K562 (cell line): ENCODE measurements around the gene SCRN1. TPM values are rescaled to one million over a fixed set of nuclear protein-coding genes. Genes with fewer than 3 reads are reported as not detected.

Experiments used
- ATAC-seq: fragments of 200-7000 bp; cut with Tn5 transposase; 3 replicates; pipeline ENCODE4 v1.9.1; 2020; ENCODE audit warnings: moderate library complexity
- BruUV-seq: library from RNA; stranded (reverse); fragments of 400-500 nt; replicated peaks from 2 replicates; lab custom pipeline; 2021; lab: Mats Ljungman, UMichigan
- CTCF ChIA-PET: fragments of 300-600 bp; formaldehyde crosslinking; extraction: SDS; loops from one replicate; lab custom pipeline; 2021; ENCODE audit warnings: low intra/inter-chr PET ratio; lab: Yijun Ruan, JAX
- POLR2A ChIA-PET: fragments of 300-600, 350-650 bp; sonication (Branson Sonifier 250); formaldehyde crosslinking; extraction: SDS; loops from one replicate; lab custom pipeline; 2021; ENCODE audit warnings: antibody characterized with exemption, inconsistent platforms; lab: Yijun Ruan, JAX
- DNase-seq, 4 experiments: peaks; one replicate each; pipeline versions ENCODE4 v3.0.0 to v3.0.0-alpha.2; 2011 to 2018; ENCODE audit warnings: low spot score in 3 of 4, mixed read lengths in 3 of 4; ENCODE audit errors: extremely low read depth in 1 of 4
- FAIRE-seq: peaks from 2 replicates; lab custom pipeline; 2011; peaks lifted over from hg19 to GRCh38; lab: Jason Lieb, UNC
- H2AFZ ChIP-seq: 2 replicates; pipeline ENCODE4 v1.6.0; 2011; ENCODE audit warnings: low read depth, low read length, control low read depth, inconsistent platforms
- H3K27ac ChIP-seq: fragments of 200-600 bp; 3 replicates; pipeline ENCODE4 v1.8.0; 2011; ENCODE audit warnings: low read depth, mild to moderate bottlenecking, control low read depth, inconsistent platforms, low read length, moderate library complexity, mixed read lengths; ENCODE audit errors: extremely low read depth
- H3K27me3 ChIP-seq, 2 experiments: fragments of 300-600 bp in 1 of 2; 2 replicates in 1 of 2; 3 replicates in 1 of 2; pipeline versions ENCODE4 v1.6.0 to v1.8.0; 2011; ENCODE audit warnings: inconsistent platforms in 2 of 2, low read length in 2 of 2, mild to moderate bottlenecking in 1 of 2, mixed read lengths in 1 of 2, moderate library complexity in 1 of 2; ENCODE audit not compliant: control insufficient read depth in 2 of 2, insufficient read depth in 2 of 2
- H3K36me3 ChIP-seq: fragments of 300-600 bp; 3 replicates; pipeline ENCODE4 v1.8.0; 2011; ENCODE audit warnings: mild to moderate bottlenecking, low read length, inconsistent platforms; ENCODE audit not compliant: control insufficient read depth, insufficient read depth
- H3K4me1 ChIP-seq, 2 experiments: fragments of 200-600 bp in 1 of 2; replicated peaks in 1 of 2; 2 replicates in 1 of 2; 3 replicates in 1 of 2; pipeline versions ENCODE4 v1.5.1 to v1.8.0; 2011; ENCODE audit warnings: inconsistent platforms in 2 of 2, low read length in 2 of 2, mild to moderate bottlenecking in 1 of 2, mixed read lengths in 1 of 2, moderate library complexity in 1 of 2; ENCODE audit not compliant: control insufficient read depth in 2 of 2, insufficient read depth in 2 of 2
- H3K4me2 ChIP-seq: 2 replicates; pipeline ENCODE4 v1.6.1; 2011; ENCODE audit warnings: low read length, control low read depth, inconsistent platforms, mixed read lengths; ENCODE audit not compliant: insufficient read depth
- H3K4me3 ChIP-seq: fragments of 200-600 bp; sonication (generic), shearing (Covaris generic); 2 replicates; pipeline ENCODE4 v1.5.1; 2016; ENCODE audit warnings: control low read depth, inconsistent platforms
- H3K79me2 ChIP-seq: fragments of 200-600 bp; 3 replicates; pipeline ENCODE4 v1.8.0; 2011; ENCODE audit warnings: low read length, inconsistent platforms; ENCODE audit not compliant: control insufficient read depth, insufficient read depth
- H3K9ac ChIP-seq, 2 experiments: 2 replicates each; pipeline versions ENCODE4 v1.6.0 to v1.6.1; 2011; ENCODE audit warnings: low read depth in 2 of 2, low read length in 2 of 2, control low read depth in 1 of 2, inconsistent platforms in 1 of 2, mild to moderate bottlenecking in 1 of 2, mixed read lengths in 1 of 2; ENCODE audit not compliant: insufficient read depth in 1 of 2
- H3K9me1 ChIP-seq: one replicate; pipeline ENCODE4 v1.6.0; 2011; ENCODE audit warnings: inconsistent platforms, mild to moderate bottlenecking, low read length, moderate library complexity; ENCODE audit not compliant: control insufficient read depth, insufficient read depth
- H3K9me3 ChIP-seq: replicated peaks from 2 replicates; pipeline ENCODE4 v1.5.1; 2011; ENCODE audit warnings: low read depth, low read length, inconsistent platforms; ENCODE audit not compliant: control insufficient read depth, insufficient read depth
- H4K20me1 ChIP-seq: replicated peaks from 2 replicates; pipeline ENCODE4 v1.6.1; 2011; ENCODE audit warnings: low read length, inconsistent platforms, mixed read lengths; ENCODE audit not compliant: control insufficient read depth, insufficient read depth
- KLF13 ChIP-seq: fragments of 450-650 bp; IDR thresholded peaks from 2 replicates; pipeline ENCODE4 v1.6.1; 2016; ENCODE audit warnings: missing genetic modification characterization, low read depth, mild to moderate bottlenecking, missing compliant biosample characterization, moderate library complexity, borderline replicate concordance
- MNT ChIP-seq, 2 experiments: fragments of 450-650 bp; conservative IDR thresholded peaks; 2 replicates each; pipeline ENCODE4 v1.6.1; 2017; ENCODE audit warnings: mild to moderate bottlenecking in 2 of 2, moderate library complexity in 2 of 2
- RREB1 ChIP-seq: fragments of 250-450 bp; sonication (Bioruptor Pico); IDR thresholded peaks from 2 replicates; pipeline ENCODE4 v1.4.0; 2020
- YY1 ChIP-seq, 3 experiments: IDR thresholded peaks; 2 replicates each; pipeline ENCODE4 v1.6.1; 2011; ENCODE audit warnings: low read length in 2 of 3, mild to moderate bottlenecking in 2 of 3, moderate library complexity in 2 of 3, borderline replicate concordance in 1 of 3, control low read depth in 1 of 3, low read depth in 1 of 3; ENCODE audit not compliant: insufficient read depth in 3 of 3, insufficient replicate concordance in 2 of 3, control insufficient read depth in 1 of 3, insufficient read length in 1 of 3; ENCODE audit errors: extremely low read depth in 1 of 3
- ZNF3 ChIP-seq: fragments of 250-450 bp; sonication (Bioruptor Pico); IDR thresholded peaks from 2 replicates; pipeline ENCODE4 v1.5.0; 2021; ENCODE audit warnings: mild to moderate bottlenecking, moderate library complexity
- ZNF436 ChIP-seq: fragments of 250-450, 450-650 bp; sonication (Bioruptor Pico); formaldehyde crosslinking; IDR thresholded peaks from 2 replicates; pipeline ENCODE4 v1.7.0; 2020; ENCODE audit warnings: mild to moderate bottlenecking
- ZNF668 ChIP-seq: fragments of 250-450 bp; sonication (Bioruptor Pico); IDR thresholded peaks from 2 replicates; pipeline ENCODE4 v1.8.0; 2022; ENCODE audit warnings: mild to moderate bottlenecking, inconsistent platforms
- WGBS: fragments of 100-300 bp; shearing (Covaris generic); methylation state at CpG from one replicate; pipeline ENCODE4 v1.1.6; 2016; ENCODE audit warnings: low coverage, mixed read lengths; ENCODE audit not compliant: insufficient coverage; ENCODE audit errors: missing lambda C conversion rate; 5-methylcytosine and 5-hydroxymethylcytosine counted together
- in situ Hi-C: fragments of 300-500 bp; cut with MboI; formaldehyde crosslinking; loops from 4 replicates; pipeline ENCODE4 v1.15.0; 2018; ENCODE audit warnings: inconsistent platforms, mixed read lengths
- intact Hi-C: fragments of 100-400 bp; cut with micrococcal nuclease; formaldehyde crosslinking; loops from 2 replicates; pipeline ENCODE4 v1.14.2; 2022
- polyA plus RNA-seq, 8 experiments: library from polyadenylated mRNA; depleted of rRNA in 4 of 8; stranded (reverse) in 5 of 8; unstranded in 3 of 8; fragments of >200 nt; fragmentation: Nextera tagmentation in 2 of 8; fragmentation: Illumina TruSeq in 1 of 8; extraction: Ambion mirVana in 2 of 8; extraction: Trizol in 1 of 8; gene quantifications; 2 replicates each; pipeline versions ENCODE4 v1.2.1 to v1.2.3, GENCODE V29; 2011 to 2014; ENCODE audit warnings: inconsistent platforms in 1 of 8, missing spikeins in 1 of 8
- total RNA-seq, 7 experiments: library from RNA; depleted of rRNA in 6 of 7; stranded (reverse); fragments of >200 nt in 6 of 7; fragmentation: Illumina TruSeq in 2 of 7; extraction: Trizol in 2 of 7; gene quantifications; 2 replicates each; pipeline versions ENCODE4 v1.2.1 to v1.2.3, GENCODE V29; 2011 to 2021; ENCODE audit warnings: low replicate concordance in 1 of 7
- TF ChIP-seq, protein P1 (sequence below): fragments of 250-450 bp; sonication (Bioruptor Pico); IDR thresholded peaks from 2 replicates; pipeline ENCODE4 v1.4.0; 2020; ENCODE audit warnings: mild to moderate bottlenecking, moderate library complexity

SCRN1 gene
- total and polyA plus RNA-seq, 9 of the 15 experiments (the other 6 are each of a cell fraction or from before 2014, with no cell fraction given): 0.13 to 1.4 (median 0.20) TPM

- Histone ChIP-seq H3K4me2 (no peak overlapping the region), H3K9ac (no peak overlapping the region), H3K27me3 (peaks cover 2 to 12% of the 10 kb centered on the region in 2 experiments; a peak in 2 of 5 replicates), H3K9me1 (no peaks in the 10 kb centered on the region), H3K4me1 (no peaks in the 10 kb centered on the region), H2AFZ (no peak overlapping the region)
- BruUV-seq: no TSS peak
- POLR2A ChIA-PET: interaction anchor here (1.1 kb wide), 1 partner anchor 14 kb away, joined by 3 read pairs; no protein-coding TSS in a partner anchor
- DNase-seq: no peak
- intact Hi-C loops: no loop called here
- WGBS: 4% methylated on average over 4 of the region's 4 CpGs
- TF ChIP-seq YY1 (IDR thresholded peaks at IDR 0.05; ENCODE audit: borderline replicate concordance in 1 of 3, control insufficient read depth in 1 of 3, extremely low read depth in 1 of 3, insufficient read depth in 3 of 3, insufficient read length in 1 of 3, insufficient replicate concordance in 2 of 3, low read depth in 1 of 3, low read length in 2 of 3): no peak
- no peak for TF ChIP-seq MNT (conservative IDR thresholded peaks at IDR 0.05)
- TF ChIP-seq, protein P1, sequence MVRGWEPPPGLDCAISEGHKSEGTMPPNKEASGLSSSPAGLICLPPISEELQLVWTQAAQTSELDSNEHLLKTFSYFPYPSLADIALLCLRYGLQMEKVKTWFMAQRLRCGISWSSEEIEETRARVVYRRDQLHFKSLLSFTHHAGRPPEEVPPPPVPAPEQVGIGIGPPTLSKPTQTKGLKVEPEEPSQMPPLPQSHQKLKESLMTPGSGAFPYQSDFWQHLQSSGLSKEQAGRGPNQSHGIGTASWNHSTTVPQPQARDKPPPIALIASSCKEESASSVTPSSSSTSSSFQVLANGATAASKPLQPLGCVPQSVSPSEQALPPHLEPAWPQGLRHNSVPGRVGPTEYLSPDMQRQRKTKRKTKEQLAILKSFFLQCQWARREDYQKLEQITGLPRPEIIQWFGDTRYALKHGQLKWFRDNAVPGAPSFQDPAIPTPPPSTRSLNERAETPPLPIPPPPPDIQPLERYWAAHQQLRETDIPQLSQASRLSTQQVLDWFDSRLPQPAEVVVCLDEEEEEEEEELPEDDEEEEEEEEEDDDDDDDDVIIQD (CRISPR knock-in tag): no peak
- TF ChIP-seq ZNF668: no peak
- no peak for TF ChIP-seq KLF13 (tag)
- no peak for TF ChIP-seq ZNF3 (CRISPR knock-in tag)
- no peak for TF ChIP-seq RREB1 (CRISPR knock-in tag)
- no peak for TF ChIP-seq ZNF436
- TF ChIP-seq, all 486 proteins: peak for 0
- CTCF ChIA-PET: no interaction called here
- in situ Hi-C loops: loop anchor here (10.0 kb wide), 1 partner anchor 283 kb away; no protein-coding TSS in a partner anchor
- Histone ChIP-seq H3K9me3 (no peaks in the 10 kb centered on the region), H4K20me1 (0 out of 2 replicates have a peak, but pooled peaks cover 3% of the 10 kb centered on the region), H3K27ac (no peak overlapping the region), H3K4me3 (no peak overlapping the region), H3K36me3 (no peaks in the 10 kb centered on the region), H3K79me2 (no peaks in the 10 kb centered on the region)
- ATAC-seq: no peak
- FAIRE-seq: no peak
Measured at GRCh38 chr7:29917641-29918040, 72.0 kb downstream of the SCRN1 start.
